Measurements from ENCODE around the gene METTL16.

GRCh38 chr17:2375406-2375805, 136.3 kb downstream of the METTL16 start:
- no peak for TF ChIP-seq FOXJ3 (CRISPR knock-in tag; IDR thresholded peaks at IDR 0.05)
- TF ChIP-seq TEAD4 (IDR thresholded peaks at IDR 0.05; ENCODE audit: borderline replicate concordance, insufficient read depth) = no peak
- TF ChIP-seq CTCF (IDR thresholded peaks at IDR 0.05) = no peak

Measured in SK-N-SH (cell line).